ENCODE measurements around the gene TRPV2.
A peak's percentile ranks its signal among the peaks of the same experiment; 100 is the strongest.
"Not testable (repeated sequence)": the region's sequence is repeated elsewhere in the genome, so short reads cannot be mapped to it uniquely, and the experiment has no call there.

TRPV2 gene

GRCh38 chr17:16415031-16415924 lies at the start of gene TRPV2:
Gene TRPV2, plus strand, starts transcription at chr17:16415571. Its CDS starts 2,098 bp downstream, at chr17:16417669.
- DNase-seq, result no peak

DNA sequence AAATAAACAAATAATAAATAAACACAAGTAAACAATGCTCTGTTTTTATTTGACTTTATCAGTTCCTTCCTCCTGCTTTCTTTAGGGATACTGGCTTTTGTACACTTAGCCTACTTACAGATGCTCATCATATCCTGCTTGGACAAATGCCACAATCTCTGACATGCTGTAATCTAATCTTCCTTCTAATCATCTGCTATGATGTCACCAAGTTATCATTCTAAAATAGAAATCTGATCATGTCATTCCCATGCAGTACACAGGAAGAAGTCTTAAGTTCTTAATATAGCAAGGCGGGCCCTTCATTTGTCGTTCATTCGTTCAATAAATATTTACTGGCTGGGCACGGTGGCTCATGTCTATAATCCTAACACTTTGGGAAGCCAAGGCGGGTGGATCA lies 43.6 kb upstream of the TRPV2 start:
- peak; percentile 48 for DNase-seq

DNA sequence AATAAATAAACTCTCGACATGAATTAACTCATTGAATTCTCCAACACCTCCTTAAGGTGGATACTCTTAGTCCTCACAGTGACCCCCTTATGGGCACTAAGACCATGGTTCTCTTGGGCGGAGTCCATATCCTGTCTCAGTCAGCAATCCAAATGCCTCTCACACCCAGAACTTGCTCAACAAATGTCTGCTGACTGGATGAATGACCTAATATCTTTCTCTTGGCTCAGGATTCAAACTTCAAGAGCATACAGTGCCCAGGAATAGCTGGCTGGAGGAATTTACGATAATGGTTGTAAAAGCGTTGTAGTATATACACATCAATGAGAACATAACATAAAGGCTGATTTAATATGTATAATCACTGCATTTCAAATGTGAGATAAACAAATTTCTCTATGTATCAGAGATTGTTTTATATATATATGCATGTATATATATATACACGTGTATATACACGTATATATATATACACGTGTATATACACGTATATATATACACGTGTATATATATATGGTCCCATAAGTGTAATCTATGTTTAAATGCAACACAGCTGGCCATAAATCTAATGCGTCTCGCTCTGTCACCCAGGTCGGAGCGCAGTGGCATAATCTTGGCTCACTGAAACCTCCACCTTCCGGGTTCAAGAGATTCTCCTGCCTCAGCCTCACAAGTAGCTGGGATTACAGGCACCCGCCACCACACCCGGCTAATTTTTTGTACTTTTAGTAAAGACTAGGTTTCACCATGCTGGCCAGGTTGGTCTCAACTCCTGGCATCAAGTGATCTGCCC lies 41.0 kb upstream of the TRPV2 start:
- peak; percentile 85 for DNase-seq

- DNase-seq, result no peak
These were observed 37.4 kb upstream of the TRPV2 start for GRCh38 chr17:16377941-16378341.

GRCh38 chr17:16378636-16379282 lies 36.6 kb upstream of the TRPV2 start:
- DNase-seq, result peak; percentile 56

DNA sequence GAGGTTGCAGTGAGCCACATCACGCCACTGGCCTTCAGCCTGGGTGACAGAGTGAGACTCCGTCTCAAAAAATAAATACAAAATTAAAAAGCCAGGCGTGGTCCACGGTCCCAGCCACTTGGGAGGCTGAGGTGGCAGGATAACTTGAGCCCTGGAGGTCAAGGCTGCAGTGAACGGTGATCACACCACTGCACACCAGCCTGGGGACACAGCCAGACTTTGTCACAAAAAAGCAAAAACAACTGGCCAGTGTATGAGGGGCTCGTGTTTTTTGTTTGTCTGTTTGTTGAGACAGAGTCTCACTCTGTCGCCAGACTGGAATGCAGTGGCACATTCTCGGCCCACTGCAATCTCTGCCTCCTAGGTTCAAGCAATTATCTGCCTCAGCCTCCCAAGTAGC lies 35.7 kb upstream of the TRPV2 start:
- no peak for DNase-seq

- DNase-seq, result peak; percentile 98
These were observed 34.5 kb upstream of the TRPV2 start, which contains the start of gene UBB for GRCh38 chr17:16380640-16381495. Gene UBB, plus strand, starts transcription at chr17:16381091. Its CDS starts 817 bp downstream, at chr17:16381908.

- no peak for DNase-seq
These were observed 33.9 kb upstream of the TRPV2 start for GRCh38 chr17:16381496-16381820.

DNA sequence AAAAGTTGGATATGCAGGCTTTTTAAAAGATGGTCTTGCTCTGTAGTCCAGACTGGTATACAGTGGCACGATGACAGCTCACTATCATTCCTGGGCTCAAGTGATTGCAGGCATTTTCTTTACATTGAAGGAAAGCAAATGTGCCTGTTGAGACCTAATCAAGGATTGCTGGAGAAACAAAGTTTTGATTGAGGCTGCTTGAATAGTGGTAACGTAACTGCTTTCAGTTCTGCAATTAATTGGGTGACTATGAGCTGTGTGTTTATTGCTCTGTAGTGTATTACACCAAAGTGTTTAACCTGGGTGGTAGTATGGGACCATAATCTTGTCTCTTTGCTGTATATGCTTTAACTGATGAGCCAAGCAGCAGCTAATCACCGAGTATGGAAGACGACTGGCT lies 32.2 kb upstream of the TRPV2 start:
- no peak for DNase-seq

DNA sequence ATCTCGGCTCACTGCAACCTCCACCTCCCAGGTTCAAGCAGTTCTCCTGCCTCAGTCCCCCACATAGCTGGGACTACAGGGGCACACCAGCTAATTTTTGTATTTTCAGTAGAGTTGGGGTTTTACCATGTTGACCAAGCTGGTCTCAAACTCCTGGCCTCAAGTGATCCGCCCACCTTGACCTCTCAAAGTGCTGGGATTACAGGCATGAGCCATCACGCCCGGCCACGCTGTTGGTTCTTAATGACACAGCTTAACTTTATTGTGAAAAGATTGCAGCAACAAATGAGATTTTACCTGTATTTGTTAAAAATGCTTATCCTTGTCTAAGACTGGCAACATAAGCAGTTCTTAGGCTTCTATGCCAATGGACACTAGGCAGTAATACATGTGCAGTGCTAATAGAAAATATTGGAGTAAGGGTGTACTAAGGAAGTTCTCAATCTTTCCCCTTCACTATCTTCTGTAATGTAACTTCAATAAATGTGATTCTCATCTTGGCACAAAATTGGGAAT lies 31.5 kb upstream of the TRPV2 start:
- no peak for DNase-seq

- DNase-seq, result no peak
These were observed 30.8 kb upstream of the TRPV2 start for GRCh38 chr17:16384557-16384956.

DNA sequence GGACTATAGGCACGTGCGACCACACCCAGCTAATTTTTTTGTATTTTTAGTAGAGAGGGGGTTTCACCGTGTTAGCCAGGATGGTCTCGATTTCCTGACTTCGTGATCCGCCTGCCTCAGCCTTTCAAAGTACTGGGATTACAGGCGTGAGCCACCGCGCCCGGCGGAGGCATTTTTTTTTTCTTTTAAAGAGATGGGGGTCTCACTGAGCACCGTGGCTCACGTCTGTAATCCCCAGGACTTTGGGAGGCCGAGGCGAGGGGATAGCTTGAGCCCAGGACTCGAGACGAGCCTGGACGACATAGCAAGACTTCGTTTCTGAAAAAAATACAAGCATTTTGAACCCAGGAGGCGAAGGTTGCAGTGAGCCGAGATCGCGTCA lies 29.3 kb upstream of the TRPV2 start:
- not testable (repeated sequence) for DNase-seq

- no peak for DNase-seq
These were observed 23.9 kb upstream of the TRPV2 start for GRCh38 chr17:16391451-16391850.

DNA sequence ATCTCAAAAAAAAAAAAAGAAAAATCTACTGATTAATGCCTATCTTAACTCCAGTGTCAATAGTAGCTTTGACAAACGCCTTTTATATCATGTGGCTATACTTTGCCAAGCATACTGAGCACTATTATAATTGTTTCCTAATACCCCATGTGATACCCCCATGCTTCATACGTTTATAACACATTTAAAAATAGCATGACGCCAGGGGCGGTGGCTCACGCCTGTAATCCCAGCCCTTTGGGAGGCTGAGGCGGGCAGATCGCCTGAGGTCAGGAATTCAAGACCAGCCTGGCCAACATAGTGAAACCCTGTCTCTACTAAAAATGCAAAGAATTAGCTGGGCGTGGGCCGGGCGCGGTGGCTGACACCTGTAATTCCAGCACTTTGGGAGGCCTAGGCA lies 22.9 kb upstream of the TRPV2 start:
- DNase-seq, result not testable (repeated sequence)

GRCh38 chr17:16395887-16396286 lies 19.5 kb upstream of the TRPV2 start:
- DNase-seq, result not testable (repeated sequence)

DNA sequence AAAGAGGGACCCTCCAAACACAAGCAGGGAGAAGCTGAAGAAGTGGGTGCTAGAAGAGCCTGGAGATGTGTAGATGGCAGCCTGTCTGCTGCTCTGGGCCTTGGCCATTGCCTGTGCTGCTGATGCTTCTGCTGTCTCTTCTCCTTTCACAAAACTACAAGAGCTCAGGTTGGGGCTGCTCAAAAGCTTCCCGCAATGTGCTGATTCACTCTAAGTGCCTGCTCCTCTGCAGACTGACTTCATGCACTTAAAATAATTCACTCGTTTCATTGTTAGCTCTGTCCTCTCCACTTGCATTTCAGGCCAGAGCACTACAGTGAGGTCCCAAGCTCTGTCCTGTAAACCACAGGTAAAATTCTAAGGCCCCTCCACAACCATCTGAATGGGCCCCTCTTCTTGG lies 18.7 kb upstream of the TRPV2 start:
- DNase-seq, result not testable (repeated sequence)

- DNase-seq, result peak; percentile 22
These were observed 16.8 kb upstream of the TRPV2 start for GRCh38 chr17:16398270-16399267.

DNA sequence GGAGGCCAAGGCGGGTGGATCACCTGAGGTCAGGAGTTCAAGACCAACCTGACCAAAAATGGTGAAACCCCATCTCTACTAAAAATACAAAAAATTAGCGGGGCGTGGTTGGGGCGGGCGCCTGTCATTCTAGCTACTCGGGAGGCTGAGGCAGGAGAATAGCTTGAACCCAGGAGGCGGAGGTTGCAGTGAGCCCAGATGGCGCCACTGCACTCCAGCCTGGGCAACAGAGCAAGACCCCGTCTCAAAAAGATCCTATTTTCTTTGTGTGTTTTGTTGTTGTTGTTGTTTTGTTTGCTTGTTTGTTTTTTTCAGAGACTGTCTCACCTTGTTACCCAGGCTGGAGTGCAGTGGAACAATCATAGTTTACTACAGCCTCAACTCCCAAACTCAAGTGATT lies 11.5 kb upstream of the TRPV2 start:
- DNase-seq, result not testable (repeated sequence)

DNA sequence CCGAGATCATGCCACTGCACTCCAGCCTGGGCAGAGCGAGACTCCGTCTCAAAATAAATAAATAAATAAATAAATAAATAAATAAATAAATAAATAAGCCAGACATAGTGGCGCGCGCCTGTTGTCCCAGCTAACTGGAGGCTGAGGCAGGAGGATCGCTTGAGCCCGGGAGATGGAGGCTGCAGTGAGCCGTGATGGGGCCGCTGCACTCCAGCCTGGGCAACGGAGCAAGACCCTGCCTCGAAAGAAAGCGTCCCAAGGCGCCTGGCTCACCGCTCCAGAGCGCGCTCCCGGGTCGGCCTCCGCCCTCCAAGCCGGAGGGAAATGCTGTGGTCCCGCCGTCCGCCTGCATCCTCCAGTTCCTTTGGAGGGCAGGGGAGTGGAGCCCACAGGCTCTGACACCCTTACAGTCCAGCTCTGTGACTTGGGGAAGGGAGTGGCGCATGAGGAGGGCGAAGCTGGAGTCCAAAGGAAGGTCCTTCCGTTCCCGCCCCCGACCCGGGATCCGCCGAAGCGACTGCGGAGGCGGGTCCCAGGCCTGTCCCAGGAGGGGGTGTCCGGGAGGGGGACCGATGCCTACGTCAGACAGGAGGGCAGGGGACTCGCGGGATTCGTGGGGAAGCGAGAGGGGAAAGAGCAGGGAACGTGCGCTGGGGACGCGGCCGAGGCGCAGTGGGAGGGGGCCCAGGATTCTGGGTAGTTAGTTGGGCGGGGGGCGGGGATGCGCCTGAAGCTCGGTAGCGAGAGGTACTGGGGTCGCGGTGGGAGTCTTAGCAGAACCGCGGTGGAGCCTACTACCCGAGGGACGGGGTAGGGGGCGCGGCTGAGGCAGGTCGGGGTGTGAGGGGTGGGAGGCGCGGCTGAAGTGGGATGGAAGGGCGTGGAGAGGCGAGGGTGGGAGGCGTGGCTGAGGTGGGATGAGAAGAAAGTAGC lies 8.4 kb upstream of the TRPV2 start:
- DNase-seq, result no peak
